ENCODE results near the gene CHRNA7.

DNA sequence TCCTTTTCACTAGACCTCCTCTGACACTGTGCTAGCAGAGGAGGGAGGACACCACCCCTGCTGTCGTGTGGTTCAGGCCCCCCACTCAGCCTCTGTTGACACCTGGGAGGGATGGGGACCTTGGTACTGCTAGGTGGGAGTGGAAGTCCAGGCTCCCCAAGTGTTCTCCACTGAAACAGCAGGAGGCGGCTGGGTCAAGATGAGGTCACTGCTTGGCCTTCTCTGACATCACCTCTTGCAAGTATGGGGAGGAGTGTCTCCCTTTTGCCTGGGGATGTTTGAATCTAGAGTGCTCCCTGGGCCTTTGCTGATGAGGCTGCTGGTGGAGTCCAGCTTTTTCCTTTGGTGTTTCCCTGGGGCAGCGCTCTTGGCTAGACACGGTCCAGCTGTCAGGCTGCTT, 101.5 kb downstream of the CHRNA7 start:
- TF ChIP-seq, protein P1, sequence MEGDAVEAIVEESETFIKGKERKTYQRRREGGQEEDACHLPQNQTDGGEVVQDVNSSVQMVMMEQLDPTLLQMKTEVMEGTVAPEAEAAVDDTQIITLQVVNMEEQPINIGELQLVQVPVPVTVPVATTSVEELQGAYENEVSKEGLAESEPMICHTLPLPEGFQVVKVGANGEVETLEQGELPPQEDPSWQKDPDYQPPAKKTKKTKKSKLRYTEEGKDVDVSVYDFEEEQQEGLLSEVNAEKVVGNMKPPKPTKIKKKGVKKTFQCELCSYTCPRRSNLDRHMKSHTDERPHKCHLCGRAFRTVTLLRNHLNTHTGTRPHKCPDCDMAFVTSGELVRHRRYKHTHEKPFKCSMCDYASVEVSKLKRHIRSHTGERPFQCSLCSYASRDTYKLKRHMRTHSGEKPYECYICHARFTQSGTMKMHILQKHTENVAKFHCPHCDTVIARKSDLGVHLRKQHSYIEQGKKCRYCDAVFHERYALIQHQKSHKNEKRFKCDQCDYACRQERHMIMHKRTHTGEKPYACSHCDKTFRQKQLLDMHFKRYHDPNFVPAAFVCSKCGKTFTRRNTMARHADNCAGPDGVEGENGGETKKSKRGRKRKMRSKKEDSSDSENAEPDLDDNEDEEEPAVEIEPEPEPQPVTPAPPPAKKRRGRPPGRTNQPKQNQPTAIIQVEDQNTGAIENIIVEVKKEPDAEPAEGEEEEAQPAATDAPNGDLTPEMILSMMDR (IDR thresholded peaks at IDR 0.05): no peak
- TF ChIP-seq POLR2AphosphoS5 (IDR thresholded peaks at IDR 0.05): no peak
